Chondrocyte (in vitro differentiated cells): ENCODE results near the gene NOTUM. TPM values are rescaled to one million over a fixed set of nuclear protein-coding genes. Genes with fewer than 3 reads are reported as not detected.

Experiments used
- DNase-seq: peaks from one replicate; pipeline ENCODE4 v3.0.0; 2021; ENCODE audit warnings: mixed read lengths, low spot score
- H3K27ac Mint-ChIP-seq: one replicate; pipeline ENCODE4 v1.8.0; 2021; ENCODE audit warnings: mild to moderate bottlenecking, moderate library complexity, mixed read lengths; ENCODE audit not compliant: unreplicated experiment
- H3K27me3 Mint-ChIP-seq: 2 replicates; pipeline ENCODE4 v1.8.0; 2021; ENCODE audit warnings: low read depth, mixed read lengths
- H3K36me3 Mint-ChIP-seq: 2 replicates; pipeline ENCODE4 v1.8.0; 2021; ENCODE audit warnings: low read depth, mixed read lengths
- H3K4me1 Mint-ChIP-seq: 2 replicates; pipeline ENCODE4 v1.8.0; 2021; ENCODE audit warnings: low read depth, mild to moderate bottlenecking, mixed read lengths
- H3K4me3 Mint-ChIP-seq: one replicate; pipeline ENCODE4 v1.8.0; 2021; ENCODE audit warnings: mild to moderate bottlenecking, moderate library complexity, mixed read lengths; ENCODE audit not compliant: unreplicated experiment
- H3K9me3 Mint-ChIP-seq: 2 replicates; pipeline ENCODE4 v1.8.0; 2021; ENCODE audit warnings: low read depth, mixed read lengths
- CTCF ChIP-seq: fragments of 200-600 bp; sonication (generic); IDR thresholded peaks from 2 replicates; pipeline ENCODE4 v1.5.0; 2021; ENCODE audit warnings: antibody characterized with exemption, mild to moderate bottlenecking, moderate library complexity
- total RNA-seq: library from RNA; stranded (reverse); gene quantifications from 3 replicates; pipeline ENCODE4 v1.2.1, GENCODE V29; 2021

Gene NOTUM
- total RNA-seq, 1 donor from 2014 or later: not detected

- TF ChIP-seq CTCF: no peak
- peaks cover 18% of the 10 kb centered on the region for H3K4me1 Mint-ChIP-seq
Measured at GRCh38 chr17:82007228-82007494, 46.2 kb upstream of the NOTUM start.

GRCh38 chr17:82006468-82007227 lies 45.7 kb upstream of the NOTUM start:
- no peaks in the 10 kb centered on the region for H3K36me3 Mint-ChIP-seq
- no peak overlapping the region for H3K4me3 Mint-ChIP-seq
- no peaks in the 10 kb centered on the region for H3K9me3 Mint-ChIP-seq
- no peaks in the 10 kb centered on the region for H3K27me3 Mint-ChIP-seq
- DNase-seq: no peak
- no peak overlapping the region for H3K27ac Mint-ChIP-seq
- H3K4me1 Mint-ChIP-seq: peaks cover 18% of the 10 kb centered on the region
- TF ChIP-seq CTCF: no peak

More at GRCh38 chr17:82007228-82007494, 46.2 kb upstream of the NOTUM start:
- H3K4me3 Mint-ChIP-seq: no peak overlapping the region
- no peaks in the 10 kb centered on the region for H3K36me3 Mint-ChIP-seq
- H3K27ac Mint-ChIP-seq: no peak overlapping the region
- H3K9me3 Mint-ChIP-seq: no peaks in the 10 kb centered on the region
- DNase-seq: no peak
- no peaks in the 10 kb centered on the region for H3K27me3 Mint-ChIP-seq

GRCh38 chr17:82005701-82006348 lies 44.8 kb upstream of the NOTUM start:
- Mint-ChIP-seq H3K27ac (no peak overlapping the region), H3K4me1 (peaks cover 18% of the 10 kb centered on the region), H3K9me3 (no peaks in the 10 kb centered on the region), H3K4me3 (no peak overlapping the region), H3K36me3 (no peaks in the 10 kb centered on the region), H3K27me3 (no peaks in the 10 kb centered on the region)
- no peak for TF ChIP-seq CTCF
- DNase-seq: no peak

- Mint-ChIP-seq H3K4me3 (no peak overlapping the region), H3K27ac (no peak overlapping the region), H3K4me1 (peaks cover 18% of the 10 kb centered on the region), H3K9me3 (no peaks in the 10 kb centered on the region), H3K27me3 (no peaks in the 10 kb centered on the region), H3K36me3 (no peaks in the 10 kb centered on the region)
- no peak for TF ChIP-seq CTCF
- no peak for DNase-seq
Measured at GRCh38 chr17:82004517-82005455, 43.8 kb upstream of the NOTUM start.
